Activated CD8-positive, alpha-beta memory T cell treated with anti-CD3 and anti-CD28 coated beads for 1 hour (primary cell): ENCODE measurements around the gene TMEM91.
"Not testable (repeated sequence)": the region's sequence is repeated elsewhere in the genome, so short reads cannot be mapped to it uniquely, and the experiment has no call there.

Experiments used
- DNase-seq, 2 donors: peaks; one replicate each; pipeline ENCODE4 v3.0.0-alpha.2; 2020; ENCODE audit warnings: low read depth in 1 of 2; ENCODE audit errors: extremely low read depth in 1 of 2

The TMEM91 gene

DNA sequence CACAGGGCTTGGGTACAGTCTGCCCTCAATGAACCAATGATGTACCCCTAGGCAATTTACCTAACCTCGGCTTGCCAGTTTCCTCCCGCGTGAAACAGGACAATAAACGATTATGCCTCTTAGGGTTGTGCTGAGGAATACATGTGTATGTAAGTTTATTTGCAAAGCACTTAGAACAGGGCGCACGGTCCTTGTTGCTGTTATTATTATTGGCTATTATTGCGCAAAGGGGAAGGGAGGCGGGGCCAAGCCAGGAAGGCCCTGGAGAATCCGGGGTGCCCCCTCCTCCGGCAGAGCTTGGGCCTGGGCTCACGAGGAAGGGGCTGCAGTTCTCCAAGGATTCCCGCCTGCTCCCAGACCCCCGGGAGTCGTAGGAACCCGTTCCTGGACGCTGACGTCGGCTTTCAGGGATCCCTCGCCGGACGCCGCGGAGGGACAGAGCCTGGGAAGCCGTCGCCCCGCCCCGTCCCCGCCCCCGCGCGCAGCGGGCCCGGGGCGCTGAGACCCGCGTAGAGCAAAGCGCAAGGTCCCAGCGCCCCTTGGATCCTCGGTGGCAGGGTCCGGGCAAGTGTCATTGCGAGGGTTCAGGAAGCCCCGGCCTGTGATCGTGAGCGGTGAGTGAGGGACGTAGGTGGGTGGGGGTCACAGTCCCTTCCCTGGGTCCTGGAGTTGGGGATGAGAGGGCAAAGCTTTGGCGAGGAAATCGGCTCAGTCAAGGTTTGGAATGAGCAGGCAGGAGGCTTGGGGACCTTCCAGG, at the start of gene TMEM91:
Gene TMEM91 (plus strand): TSS at position 293 of the 757 bp plus-strand sequence. CDS start 1,777 bp downstream, outside the sequence.
- no peak for DNase-seq

DNA sequence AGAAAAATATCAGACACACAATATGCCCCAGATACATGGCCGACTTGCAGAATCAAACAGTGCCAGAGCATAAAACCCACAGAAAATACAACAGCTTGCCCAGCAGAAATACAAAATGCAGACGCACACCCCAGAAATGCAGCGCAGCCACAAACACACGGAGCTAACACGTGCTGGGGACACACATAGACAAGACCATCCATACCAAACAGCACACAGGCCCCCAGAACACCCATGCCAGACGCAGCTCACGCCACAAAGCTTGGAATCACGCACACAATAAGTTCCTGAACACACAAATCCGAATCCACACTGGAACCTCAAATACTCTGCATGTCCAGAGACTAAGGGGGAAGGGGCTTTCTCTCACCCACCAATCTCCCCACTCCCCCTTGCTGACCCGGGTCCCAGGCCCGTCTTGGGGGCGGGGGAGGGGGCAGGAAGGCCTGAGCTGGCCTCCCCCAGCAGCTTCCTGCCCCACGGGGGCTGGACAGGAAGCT, 49.2 kb upstream of the TMEM91 start:
- DNase-seq: no peak

DNA sequence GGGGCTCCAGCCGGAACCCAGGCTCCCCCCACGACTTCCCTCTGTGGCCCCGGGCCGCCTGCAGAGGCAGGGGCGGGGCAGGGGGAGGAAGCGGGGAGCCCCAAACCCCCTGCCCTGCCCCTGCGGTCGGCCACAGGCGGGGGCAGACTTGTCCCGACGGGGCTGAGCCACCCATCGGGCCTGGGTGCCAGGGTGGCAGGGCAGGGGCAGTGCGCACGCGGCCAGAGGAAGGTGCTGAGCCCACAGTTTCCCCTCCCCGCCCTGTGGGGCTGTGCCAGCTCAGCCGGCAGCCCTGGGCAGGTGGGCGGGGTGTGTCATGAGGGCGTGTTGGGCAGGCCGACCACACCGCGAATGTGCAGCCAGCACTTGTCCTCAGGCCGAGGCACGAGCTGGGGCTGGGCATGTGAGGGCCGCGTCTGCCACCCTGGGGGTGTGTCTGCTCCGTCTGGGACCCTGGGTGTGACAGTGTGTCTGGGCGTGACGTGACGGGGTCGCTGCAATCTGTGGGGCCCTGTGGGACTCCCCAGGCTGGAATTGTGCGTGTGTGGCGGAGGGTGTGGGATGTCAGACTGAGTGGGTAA, 48.7 kb upstream of the TMEM91 start:
- peak; percentile 67 to 92 for DNase-seq

DNA sequence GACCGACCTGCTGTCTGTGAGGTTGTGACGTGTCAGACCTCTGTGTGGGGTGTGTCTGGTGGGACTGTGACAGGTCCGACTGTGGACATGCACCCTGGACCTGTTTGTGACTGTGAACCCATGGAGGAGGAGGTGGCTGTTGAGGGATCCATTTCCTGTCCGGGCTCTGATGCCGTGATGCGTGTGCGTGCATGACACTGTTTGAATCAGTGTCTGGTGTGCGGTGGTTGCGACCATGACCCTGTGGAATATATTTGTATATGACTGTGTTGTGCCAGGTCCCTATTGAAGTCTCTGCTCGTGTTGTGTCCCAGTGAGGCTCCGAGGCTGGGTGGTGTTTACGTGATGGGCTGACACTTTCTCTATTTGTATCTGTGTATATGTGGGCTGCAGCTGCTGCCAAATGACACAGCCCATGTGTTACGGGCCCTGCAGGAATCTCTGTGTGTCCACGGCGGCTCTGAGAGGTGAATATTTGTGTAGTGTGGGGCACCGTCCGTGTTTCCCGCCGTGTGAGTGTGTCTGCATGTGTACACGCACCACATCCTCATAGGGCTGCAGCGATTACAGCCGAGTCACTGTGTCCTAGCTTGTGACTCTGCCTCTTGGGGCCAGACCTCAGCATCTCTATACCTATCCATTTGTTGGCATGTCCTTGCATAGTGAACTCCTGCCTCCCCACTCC, 48.0 kb upstream of the TMEM91 start:
- DNase-seq: peak in 1 of 2 donors; percentile 23

DNA sequence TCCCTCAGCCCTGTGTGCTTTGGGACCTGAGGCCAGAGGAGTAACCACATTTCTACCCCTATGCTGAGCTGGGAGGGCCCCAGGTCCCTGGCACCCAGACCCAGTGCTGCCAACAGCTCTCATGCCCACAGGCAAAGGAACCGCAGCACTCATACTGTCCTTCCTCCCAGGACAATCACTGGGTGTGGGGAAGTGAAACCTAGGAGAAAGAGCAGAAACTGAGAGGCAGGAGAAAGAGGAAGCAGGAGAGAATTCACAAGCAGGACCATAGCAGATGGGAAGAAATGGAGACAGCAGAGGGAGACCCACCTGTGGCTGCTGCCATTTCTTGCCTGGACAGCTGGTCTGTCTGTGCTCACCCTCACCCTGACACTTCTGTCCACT, 47.5 kb upstream of the TMEM91 start:
- no peak for DNase-seq

DNA sequence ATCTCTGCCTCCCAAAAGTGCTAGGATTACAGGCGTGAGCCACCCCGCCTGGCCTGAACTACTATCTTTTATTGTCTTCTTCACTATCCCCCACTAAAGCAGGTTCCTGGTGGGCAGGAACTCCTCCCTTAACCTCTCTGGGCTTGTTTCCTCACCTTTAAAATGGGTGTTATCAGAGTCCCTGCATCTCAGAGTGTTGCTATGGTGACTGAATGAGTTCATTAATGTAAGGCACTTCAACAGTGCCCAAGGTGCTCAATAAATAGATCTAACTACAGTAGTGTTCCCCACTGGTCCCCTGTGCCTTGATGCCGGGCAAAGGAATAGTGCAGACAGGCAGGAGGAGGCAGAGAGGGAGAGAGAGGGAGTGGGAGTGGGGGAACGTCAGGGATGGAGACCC, 45.9 kb upstream of the TMEM91 start:
- no peak for DNase-seq

DNA sequence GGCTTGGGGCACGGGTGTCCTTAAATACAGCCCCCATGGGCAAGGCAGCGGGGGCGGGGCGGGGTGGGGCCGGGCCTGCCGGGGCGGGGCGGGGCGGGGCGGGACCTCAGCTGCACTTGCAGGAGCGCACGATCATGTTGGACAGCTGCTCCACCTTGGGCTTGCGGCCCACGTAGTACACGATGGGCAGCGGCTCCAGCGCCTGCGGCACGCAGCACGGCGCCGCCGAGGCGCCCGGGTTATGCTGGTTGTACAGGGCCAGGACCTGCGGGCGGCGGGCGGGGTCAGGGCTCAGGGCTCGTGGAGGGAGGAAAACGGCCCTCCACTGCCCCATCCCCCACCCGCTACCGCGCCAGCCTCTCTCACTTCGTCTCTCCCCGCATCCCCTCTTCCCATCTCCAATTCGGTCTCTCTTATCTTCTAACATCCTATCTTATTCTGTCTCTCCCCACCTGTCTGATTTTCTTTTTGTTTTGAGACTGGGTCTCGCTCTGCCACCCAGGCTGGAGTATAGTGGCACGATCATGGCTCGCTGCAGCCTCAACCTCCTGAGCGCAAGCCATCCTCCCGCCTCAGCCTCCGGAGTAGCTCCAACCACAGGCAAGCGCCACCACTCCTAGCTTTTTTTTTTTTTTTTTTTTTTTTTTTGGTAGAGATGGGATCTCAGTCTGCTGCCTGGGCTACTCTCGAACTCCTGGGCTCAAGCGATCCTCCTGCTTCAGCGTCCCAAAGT, 45.2 kb upstream of the TMEM91 start:
- DNase-seq: no peak

DNA sequence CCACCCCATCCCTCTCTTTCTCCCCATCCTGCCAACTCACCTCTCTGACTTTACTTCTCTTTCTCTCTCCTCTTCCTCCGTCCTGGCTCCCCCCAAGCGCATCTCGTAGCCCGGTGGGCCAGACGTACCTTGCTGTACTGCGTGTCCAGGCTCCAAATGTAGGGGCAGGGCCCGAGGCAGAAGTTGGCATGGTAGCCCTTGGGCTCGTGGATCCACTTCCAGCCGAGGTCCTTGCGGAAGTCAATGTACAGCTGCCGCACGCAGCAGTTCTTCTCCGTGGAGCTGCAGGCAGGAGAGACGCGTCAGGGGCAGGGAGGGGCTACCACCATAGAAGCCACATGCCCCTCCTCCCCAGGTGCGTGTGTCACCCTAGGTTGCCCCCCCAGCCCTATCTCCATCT, 44.3 kb upstream of the TMEM91 start:
- no peak for DNase-seq

DNA sequence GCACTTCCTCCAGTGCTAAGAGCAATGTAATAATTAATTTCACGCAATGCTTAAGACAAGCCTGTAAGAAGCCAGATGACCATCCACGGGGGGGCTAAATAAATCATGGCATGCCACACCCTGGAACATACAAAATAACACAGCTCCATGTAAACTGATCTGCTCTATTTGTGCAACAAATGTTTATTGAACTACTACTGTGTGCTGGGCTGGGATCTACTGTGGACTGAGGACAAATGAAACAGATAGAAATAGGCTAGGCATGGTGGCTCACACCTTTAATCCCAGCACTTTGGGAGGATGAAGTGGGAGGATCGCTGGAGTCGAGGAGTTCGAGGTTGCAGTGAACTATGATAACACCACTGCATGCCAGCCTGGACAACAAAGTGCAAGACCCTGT, 43.9 kb upstream of the TMEM91 start:
- no peak for DNase-seq

DNA sequence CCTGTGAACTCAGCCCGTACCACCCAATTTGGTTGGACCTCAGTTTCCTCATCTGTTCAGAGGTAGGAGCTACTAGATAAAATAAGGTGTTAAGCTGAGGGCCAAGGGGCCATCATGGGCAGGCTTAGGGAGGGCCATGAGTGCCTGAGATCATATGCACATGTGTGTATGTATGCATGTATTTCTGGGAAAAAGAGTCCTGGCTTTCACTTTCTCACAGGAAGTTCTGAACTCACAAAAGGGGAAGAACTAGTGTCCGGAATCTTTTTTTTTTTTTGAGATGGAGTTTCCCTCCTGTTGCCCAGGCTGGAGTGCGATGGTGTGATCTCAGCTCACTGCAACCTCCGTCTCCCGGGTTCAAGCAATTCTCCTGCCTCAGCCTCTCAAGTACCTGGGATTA, 41.5 kb upstream of the TMEM91 start:
- DNase-seq: no peak

DNA sequence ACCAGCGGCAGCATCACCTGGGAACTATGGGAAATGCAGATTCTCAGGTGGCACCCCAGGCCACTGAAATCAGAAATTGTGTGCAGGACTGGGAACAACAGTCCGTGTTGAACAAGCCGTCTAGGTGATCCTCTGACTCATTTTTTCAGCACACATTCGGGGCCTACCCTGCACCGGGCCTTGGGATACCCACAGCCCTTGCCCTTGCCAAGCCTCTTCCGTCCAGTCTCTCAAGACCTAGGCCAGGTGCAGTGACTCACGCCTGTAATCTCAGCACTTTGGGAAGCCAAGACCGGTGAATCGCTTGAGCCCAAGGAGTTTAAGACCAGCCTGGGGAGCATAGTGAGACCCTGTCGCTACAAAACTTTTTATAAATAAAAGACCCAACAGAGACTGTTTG, 40.9 kb upstream of the TMEM91 start:
- DNase-seq: no peak

DNA sequence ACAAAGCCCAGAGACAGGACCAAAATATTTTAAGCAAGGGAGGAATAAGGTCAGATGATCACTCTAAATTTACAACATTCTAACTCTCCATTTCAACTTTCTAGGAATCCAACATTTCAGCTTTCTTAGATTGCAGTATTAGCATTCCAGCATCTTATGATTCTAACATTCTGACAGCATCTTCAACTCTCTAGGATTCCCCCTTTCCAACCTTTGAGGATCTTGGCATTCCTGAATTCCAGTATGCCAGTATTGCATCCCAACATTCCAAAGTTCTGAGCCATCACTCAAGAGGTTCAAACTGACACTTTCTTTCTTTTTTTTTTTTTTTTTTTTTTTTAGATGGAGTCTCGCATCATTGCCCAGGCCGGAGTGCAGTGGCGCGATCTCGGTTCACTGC, 36.4 kb upstream of the TMEM91 start:
- no peak for DNase-seq

DNA sequence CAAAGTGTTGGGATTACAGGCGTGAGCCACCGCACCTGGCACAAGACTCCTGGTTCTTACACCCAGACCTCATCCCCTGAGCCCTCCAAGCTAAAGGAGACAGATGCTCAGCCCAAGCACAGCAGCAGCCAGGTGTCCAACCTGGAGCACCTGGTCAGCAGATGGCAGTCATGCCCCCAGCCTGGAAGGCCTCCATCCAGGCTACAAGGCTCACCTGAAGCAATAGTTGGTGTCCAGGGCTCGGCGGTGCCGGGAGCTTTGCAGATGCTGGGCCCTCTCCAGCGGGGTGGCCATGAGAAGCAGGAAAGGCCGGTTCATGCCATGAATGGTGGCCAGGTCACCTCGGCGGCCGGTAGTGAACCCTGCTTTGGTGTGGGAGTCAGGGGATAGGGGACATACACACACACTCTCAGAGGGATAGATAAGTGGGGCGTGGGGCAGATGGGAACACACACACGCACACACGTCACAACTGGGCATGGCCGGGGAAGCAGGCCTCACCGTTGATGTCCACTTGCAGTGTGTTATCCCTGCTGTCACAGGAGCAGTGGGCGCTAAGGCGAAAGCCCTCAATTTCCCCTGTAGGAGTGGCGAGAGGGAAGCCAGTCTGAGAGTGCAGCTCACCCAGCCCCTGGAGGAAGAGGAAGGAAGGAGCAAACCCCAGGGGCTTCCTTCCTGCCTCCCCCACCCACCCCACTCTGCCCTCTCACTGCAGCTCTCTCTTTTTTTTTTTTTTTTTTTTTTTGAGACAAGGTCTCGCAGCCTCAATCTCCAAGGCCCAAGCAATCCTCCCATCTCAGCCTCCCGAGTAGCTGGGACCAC, 34.5 kb upstream of the TMEM91 start:
- DNase-seq: no peak

DNA sequence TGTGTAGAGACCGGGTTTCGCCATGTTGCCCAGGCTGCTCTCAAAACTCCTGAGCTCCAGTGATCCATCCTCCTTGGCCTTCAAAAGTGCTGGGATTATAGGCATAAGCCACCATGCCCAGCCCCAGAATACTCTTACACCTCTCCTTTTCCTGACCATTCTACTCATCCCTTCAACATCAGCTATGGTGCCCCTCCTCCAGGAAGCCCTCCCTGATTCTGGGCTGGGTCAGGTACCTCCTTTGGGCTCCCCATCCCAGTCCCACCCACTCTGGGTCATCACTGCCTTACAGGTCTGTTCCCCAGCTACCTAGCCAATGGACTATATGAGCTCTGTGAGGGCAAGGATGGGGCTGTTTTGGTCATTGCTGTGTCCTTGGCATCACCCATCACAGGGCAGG, 32.2 kb upstream of the TMEM91 start:
- DNase-seq: no peak

DNA sequence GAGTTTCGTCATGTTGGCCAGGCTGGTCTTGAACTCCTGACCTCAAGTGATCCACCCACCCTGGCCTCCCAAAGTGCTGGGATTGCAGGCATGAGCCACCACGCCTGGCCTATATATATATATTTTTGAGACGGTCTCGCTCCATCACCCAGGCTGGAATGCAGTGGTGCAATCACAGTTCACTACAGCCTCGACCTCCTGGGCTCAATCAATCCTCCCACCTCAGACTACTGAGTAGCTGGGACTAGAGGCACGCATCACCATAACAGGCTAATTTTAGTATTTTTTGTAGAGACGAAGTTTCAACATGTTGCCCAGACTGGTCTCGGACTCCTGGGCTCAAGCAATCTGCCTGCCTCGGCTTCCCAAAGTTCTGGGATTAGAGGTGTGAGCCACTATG, 29.4 kb upstream of the TMEM91 start:
- not testable (repeated sequence) for DNase-seq

DNA sequence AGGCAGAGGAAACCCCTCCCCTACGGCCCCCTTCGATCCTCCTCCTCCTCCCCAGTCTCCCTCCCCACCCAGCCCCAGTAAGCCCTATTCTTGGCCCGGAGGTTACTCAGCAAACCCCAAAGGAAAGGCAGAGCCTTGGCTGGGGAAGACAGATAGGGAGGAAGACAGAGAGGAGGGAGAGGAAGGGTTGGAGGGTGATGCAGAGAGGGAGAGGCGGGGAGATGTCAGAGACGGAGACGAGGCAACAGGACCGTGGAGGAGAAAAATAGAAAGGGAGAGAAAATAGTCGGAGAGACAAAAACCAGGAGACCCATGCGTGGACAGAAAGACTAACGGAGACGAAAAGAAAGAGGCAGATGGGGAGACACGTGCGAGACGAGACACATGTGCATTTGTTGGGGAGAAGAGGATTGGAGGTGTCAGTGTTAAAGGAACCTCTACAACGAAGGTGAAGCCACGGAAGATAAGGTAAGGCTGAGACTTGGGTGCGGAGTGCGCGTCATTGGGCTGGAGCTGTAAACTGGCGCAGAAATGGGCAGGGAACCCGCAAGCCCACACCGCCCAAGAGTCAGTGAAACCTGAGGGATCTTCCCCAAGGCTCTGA, 25.5 kb upstream of the TMEM91 start:
- DNase-seq: no peak

DNA sequence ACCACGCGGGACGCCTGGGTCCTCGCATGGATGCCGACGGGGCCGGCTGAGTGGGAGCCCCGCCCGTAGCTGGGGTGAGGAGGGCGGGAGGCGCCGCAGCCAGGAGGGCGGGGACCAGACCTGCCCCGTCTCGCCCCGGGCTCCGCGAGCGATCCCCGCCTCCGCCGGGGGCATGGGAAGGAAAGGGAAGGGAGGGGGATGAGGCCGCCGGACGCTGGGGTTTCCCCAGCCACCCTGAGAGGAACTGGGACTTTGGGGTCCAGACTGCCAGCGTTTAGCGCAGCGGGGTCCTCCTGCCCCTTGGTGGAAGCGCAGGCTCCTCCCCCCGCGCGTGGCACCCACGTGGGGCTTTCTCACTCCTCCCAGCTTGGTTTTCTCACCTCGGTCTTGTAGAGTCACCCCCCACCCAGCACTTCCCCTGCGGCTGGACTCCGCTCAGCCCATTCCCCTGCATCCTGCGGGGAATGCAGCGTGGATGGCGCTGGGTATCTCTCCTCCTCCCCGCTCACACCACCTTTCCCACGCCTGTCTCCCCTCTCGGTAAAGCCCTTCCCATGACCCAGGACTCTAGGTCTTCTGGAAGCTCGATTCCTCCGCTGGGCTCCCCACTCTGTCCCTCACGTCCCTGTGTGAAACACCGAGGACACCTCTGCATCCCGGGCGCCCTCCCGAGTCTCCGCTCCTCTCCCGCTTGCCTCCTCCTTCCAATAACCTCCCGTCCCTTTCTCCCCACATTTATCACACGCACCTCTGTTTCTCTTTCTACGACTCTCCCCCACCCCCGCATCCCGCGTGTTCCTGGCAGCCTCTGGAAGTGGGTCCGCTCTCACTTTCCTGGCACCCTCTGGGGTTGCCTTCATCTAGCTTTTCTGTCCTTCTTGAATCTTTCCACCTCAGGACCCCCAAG, 24.7 kb upstream of the TMEM91 start:
- DNase-seq: peak; percentile 65 to 71

DNA sequence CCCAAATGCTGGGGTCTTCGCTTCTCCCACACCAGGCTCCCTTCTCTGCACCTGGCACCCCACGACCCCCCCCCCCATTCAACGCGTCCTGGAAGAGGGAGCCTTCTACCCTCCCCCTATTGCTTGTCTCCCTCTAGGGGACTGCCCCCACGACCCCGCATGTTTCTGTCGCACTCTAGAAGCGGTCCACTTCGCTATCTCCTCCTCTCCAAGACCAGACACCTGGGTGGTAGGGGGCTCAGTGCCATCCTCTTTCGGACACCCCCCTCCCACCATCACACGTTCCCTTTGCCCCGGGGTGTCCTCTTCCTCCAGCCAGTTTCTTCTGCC, 24.1 kb upstream of the TMEM91 start:
- DNase-seq: no peak
